HG03060 (cell line): ENCODE measurements around the gene APC2.
"Not testable (repeated sequence)": the region's sequence is repeated elsewhere in the genome, so short reads cannot be mapped to it uniquely, and the experiment has no call there.

ENCODE experiments used
- ATAC-seq: cut with Tn5 transposase; IDR thresholded peaks from one replicate; pipeline ENCODE4 v1.9.1; 2021; ENCODE audit warnings: low read depth, moderate number of reproducible peaks; ENCODE audit not compliant: unreplicated experiment

Gene APC2

DNA sequence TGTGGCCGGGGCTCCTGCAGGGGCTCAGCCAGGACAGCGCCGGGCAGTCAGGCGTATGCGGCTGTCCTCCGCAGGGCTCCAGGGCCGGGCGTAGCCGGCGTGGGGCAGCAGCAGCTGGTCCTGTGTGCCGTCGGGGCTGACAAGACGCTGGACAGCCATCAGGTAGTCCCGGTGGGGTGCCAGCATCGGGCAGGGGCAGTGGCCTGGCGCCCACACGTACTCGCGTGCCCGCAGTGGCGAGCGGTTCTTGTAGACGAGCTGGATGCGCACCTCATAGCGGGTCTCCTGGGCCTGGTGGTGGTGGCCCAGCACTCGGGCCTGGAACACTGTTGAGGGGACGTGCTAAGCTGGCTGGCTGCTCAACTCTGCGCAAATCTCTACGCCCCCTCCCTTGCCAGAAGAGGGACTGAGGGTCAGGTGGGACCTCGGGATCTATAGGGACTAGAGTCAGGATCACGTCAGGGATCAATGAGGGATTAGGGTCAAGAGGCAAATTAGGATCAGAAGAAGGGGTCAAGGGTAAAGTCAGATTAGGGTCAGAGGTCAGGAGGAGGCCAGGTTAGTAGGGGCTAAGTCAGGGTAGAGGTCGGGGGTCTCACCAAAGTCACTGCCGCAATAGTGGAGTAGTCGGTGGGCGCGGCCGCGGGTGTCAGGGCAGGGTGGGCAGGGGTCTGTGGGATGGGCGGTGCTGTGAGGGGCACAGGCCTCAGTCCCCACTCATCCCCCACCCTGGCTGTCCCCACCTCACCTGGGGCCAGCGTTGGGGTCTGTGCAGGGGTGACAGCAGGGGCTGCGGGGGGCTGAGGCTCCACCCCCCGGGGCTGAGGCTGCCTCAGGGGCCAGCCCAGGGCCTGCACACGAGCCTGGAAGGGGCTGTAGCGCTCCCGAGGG is 56.3 kb downstream of the APC2 start:
- no peak for ATAC-seq

DNA sequence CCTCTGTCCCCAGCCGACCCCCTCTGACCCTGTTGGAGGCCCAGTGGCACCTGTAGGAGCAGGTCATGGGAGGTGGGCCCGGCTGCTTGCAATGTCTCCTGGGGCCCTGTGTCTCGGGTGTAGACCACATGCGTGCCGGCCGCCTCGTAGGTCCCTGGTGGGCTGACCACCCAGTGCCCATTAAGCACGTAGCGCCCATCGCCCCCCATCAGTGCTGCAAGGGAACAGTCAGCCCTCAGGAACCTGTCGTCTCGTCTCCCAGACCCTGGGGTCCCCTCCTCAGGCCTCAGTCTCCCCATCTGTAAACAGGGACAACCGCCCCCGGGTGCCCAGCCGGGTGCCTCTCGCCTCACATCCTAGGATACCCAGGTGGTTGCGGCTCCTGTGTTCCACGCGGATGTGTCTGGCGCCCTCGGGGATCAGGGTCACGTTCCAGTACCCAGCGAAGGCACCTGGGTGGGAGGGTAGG is 57.3 kb downstream of the APC2 start:
- ATAC-seq, result no peak

DNA sequence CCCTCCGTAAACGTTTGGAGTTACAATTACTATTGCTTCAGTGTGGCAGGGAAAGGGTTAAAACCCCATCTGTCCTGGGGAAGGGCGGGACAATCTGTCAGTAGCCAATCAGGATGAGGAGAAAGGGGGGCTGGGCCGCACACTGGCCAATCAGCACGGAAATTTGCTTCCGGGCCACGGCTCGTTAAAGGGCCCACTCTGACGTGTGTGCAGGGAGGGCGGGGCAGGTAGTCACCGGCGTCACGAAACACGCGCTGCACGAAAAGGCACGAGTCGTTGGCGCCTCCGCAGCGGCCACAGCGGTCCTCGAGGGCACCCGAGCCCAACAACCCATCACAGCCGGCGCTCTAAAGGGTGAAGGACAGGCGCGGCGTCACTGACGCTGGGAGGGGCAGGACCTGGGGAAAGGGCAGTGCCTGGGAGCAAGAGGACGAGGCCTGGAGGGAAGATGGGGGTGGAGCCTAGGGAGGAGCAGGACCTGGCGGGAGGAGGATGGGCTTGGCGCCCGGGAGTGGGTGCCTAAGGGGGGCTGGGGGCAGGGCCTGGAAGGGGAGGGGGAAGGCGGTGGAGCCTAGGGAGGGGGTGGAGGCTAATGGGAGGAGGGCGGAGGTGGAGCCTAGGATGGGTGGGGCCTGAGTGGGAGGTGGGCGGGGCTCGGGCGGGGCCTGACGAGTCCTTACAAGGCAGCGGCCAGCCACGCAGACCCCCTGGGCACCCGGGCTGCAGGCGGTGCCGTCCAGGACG is 58.0 kb downstream of the APC2 start:
- no peak for ATAC-seq

DNA sequence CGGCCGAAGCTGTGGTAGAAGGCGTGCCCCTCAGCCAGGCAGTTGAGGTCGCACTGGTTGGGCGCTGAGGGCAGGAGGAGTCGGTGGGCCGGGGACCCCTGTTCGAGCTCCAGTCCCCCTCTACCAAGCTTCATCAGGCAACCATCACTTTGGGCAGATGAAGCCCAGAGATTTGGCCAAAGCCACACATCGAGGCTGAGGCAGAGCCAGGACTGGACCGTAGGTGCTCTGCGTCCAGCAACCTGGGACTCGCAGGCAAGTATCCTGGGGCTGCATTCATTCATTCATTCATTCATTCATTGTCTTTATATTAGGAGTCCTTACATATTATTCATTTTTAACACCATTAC is 58.6 kb downstream of the APC2 start:
- no peak for ATAC-seq

DNA sequence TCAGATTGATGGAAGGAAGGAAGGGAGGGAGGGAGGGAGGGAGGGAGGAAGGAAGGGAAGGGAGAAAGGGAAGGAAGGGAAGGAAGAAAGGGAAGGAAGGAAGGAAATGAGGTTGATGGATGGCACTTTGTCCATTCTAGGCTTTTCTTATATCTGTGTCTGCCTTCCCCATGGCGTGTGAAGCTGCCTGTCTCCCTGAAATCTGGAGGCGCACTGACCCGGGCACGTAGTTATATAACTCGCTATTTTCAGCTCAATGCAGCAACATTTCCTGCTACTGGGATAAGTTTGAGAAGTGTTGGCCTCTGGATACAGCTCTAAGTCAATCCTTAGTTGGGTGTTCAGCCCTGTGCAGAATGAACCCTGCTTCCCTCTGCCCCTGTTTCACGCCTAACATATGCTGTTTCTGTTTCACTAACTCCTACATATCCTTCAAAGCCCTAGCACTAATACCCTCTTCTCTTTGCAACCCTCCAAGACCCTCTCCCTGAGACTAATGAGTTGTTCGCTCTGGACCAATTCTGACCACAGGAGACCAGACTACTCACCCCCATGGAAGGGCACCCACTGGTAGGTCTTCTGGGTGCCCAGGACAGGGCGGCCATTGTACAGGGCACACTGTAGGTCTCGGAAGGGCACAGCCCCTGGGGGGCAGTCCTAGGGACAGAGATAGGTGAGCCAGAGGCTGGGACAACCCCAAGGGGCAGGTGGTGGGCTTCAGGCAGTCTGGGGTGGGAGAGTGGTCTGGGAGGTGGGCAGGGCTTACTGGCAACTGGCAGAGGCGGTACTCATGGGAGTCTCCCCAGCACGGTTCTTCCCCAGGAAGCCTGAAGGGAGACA is 59.9 kb downstream of the APC2 start:
- ATAC-seq, result no peak

DNA sequence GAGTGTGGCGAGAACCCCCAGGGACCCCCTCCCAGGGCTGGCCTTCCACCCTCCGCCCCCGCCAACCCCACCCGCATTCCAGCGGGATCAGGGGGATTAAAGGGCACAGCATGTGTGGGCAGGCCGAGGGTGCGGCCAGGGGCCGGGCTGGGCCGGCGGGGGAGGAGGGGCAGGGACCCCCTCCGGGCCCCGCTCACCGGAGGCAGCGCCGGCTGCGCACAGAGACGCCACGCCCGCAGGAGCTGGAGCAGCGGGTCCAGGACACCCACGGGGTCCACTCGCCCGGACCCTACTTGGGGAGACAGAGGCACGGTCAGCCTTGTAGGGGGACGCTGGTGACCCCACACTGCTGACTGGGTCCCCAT is 60.5 kb downstream of the APC2 start:
- no peak for ATAC-seq

DNA sequence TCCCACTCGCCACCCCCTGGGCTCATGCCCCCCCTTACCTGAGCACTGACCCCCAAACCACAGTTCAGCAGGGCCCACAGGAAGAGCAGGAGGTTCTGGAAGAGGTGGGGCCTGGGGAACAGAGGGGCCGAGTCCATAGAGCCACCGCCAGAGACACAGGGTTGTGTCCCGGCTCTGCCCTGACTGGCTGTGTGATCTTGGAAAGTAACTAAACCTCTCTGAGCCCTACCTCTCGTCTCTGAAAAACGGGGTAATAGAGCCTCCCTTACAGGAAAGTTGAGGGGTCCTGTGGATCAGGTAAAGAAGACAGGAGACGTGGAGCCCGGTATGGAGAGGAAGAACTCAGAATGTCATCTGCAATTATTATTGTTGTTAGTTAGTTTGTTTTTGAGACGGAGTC is 60.9 kb downstream of the APC2 start:
- no peak for ATAC-seq

DNA sequence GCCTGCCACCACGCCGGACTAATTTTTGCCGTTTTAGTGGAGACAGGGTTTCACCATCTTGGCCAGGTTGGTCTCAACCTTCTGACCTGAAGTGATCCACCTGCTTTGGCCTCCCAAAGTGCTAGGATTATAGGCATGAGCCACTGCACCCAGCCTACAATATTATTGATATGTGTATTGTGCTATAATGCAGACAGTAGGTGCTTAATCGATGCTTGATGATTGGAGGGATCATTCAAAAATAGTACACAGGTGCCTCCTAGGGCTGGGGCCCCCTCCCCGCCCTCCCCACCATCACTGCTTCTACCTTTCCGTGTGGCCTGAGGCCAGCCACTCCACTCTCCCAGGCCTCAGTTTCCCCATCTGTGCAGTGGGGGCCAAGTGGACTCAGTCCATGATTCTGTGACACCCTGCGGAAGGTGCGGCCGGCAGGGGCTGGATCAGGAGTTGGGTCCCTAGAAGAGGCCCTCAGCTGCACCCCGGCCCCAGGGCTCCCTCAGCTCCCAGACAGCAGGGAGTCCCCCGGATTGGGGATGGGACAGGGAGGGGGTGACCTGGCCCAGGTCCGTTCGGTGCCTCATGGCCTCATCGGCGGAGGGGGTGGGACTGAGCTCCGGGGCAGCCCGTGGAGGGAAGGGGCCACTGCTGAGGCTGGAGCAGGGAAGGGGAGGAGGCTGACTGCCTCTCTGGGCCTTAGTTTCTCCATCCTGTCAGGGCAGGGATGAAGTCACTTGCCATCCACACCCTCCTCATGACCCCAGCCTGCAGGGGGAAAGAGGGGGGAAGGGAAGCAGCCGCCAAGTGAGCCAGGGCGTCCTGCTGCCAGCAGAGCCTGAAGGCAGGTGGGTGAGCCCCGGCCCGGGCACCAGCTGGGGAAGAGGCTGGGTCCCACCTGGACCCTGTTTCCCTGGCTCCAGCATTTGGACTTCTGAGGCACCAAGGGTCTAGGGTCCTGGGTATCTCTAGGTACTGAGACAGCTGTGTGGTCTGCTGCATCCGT is 61.7 kb downstream of the APC2 start:
- no peak for ATAC-seq

DNA sequence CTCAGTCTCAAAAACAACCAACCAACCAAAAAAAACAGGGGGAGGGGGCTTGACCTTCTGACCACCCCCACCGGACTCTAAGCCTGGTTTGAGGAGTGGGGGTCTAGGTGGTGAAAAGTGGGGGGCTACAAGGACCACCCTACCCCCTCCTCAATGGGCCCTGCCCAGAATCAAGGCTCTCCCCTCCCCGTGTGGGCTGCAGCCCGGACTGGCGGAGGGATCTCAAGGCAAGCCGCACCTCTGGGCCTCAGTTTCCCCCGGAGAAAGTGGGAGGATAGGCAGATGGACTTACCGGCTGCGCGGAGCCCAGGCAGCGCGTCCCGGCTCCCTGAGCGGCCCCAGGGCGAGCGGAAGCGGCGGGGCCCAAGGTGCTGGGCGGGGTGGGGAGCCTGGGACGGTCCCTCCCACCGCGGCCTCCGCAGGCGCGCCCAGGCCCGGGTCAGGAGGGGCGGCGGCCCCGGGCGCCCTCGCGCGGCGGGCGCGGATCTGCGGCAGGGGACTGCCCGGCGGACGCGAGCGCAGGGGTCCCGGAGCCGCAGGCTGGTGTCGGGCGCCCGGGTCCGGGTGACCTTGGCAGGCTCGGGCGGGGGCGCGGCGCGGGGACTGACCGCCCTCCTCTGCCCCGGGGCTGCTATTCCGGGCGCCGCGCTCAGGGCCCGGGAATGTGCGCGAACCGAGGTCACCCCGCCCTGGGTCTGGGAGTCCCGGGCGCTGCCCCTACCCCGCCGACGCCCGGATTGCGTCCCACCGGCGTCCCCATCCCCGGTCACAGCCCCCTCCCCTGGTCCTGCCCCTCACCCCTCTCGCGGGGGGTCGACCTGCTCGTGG is 63.0 kb downstream of the APC2 start, which contains the start of gene ADAMTSL5:
Gene ADAMTSL5, minus strand, starts transcription at position 349 of the 828 bp plus-strand sequence. CDS start 2,076 bp downstream, outside the sequence.
- ATAC-seq, result no peak

DNA sequence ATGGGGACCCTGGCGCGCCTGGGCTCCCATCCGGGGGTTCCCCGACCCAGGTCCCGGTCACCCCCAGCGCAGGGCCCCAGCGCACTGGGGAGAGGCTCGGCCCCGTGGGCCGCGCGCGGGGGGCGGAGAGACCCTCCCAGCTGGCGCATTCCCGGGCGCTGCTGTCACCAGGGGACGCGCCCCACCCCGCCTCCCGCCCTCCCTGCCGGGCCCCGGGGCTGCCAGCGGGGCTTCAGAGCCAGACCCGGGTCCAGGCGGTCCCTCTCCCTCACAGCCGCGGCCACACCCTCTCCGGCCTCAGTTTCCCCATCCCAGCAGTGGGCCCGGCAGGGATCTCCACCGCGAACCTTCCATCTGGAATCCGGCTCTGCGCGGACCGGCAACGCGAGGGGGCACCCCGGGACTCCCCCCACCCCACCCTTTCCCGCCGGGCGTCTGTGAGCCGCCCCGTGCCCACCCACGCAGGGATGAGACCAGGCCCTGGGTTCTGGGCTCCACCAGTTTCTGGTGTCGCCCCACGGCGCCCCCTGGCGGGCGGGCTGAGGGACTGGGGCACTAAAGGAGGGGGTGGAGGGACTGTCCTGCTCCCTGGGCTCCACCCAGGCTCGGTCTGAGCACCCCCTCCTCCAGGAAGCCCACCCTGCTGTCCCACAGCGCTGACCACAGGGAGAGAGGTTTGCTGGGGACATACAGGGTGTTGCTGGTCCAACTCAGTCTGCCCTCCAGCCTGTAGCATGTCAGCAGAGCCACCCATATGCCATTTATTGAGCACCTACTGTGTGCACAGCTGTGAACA is 63.8 kb downstream of the APC2 start:
- no peak for ATAC-seq

DNA sequence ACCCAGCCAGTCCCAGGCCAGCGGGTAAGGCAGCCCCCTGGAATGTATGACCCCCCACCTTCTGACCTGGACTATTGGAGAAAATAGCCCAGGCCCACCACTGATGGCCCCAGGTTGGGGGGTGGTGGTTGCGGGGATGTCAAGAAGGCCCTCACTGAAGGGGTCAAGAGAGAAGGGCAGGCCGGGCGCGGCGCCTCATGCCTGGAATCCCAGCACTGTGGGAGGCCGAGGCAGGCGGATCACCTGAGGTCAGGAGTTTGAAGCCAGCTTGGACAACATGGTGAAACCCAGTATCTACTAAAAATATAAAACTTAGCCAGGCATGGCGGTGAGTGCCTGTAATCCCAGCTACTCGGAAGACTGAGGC is 64.4 kb downstream of the APC2 start:
- ATAC-seq, result no peak

DNA sequence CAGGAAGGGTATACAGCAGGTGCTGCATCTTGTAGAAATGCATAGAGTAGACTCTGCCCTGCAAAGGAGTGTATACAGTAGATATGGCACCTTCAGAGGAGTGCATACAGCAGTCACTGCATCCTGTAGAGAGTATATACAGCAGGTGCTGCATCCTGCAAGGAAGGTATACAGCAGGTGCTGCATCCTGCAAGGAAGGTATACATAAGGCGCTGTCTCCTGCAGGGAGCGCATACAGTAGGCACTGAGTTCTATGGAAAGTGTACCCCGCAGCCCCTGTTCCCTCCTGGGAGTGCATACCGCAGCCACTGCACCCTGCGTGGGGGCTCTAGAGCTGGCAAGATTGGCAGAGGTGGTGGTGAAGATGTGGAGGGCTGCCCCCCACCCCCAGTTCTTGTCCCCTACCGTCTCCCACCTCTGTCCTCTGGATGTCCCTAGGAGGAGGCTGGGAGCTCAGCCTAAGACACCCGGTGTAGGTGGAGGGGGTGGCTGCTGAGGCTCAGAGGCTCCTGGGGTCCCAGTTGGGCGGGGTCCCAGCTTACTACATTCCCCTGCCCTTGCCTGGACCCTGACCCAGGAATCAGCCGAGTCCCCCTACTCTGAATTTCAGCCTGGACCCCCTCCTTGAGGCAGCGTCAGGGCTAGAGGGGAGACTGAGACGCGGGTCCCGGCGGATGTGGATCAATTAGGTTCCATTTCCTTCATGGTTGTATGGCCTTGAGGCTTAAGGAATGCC is 65.2 kb downstream of the APC2 start:
- ATAC-seq, result no peak

DNA sequence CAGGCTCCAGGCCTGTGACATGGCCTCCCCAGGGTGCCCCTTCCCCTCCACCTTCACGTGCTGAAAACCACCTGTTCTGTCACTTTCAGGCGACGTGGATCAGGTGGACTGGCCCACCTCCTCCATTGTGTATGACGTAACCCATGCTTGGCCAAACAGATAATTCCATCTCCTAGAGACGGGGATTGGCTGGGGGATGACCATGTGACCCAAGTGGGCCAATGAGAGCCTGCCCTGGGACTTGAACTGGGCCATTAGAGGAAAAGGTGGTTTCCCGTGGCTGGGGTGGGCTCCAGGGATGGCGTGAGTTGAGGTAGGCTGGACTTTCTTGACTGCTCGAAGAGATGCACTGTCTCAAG is 66.5 kb downstream of the APC2 start:
- no peak for ATAC-seq

DNA sequence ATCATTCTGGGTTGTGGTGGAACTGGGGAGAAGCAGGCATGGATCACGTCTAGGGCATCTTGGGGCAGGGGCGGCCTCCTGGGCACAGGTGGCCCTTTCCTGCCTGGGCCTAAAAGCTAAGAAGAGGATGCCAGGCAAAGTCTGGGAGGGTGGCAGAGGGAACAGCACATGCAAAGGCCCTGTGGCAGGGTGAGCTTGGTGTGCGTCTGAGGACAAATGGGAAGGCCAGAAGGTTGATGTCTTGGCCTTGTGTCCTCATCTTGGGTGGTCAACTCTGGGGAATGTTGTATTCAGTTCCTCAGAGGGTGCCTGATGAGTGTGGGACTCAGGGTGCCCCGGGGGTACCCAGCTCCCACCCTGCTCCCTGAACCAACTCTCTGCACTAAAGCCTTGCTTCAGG is 68.5 kb downstream of the APC2 start:
- ATAC-seq, result no peak

DNA sequence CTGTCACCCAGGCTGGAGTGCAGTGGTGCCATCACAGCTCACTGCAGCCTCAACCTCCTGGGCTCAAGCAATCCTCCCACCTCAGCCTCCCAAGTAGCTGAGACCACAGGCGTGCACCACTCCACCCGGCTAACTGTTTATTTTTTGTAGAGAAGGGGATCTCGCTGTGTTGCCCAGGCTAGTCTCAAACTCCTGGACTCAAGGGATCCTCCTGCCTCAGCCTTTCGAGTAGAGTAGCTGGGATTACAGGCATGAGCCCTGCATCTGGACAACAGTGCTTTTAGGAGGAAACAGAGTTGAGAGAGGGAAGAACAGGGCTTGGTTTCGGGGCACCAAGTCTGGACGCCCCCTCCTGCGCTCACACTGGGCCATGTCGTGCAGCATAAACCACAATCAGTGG is 69.9 kb downstream of the APC2 start:
- ATAC-seq, result not testable (repeated sequence)

DNA sequence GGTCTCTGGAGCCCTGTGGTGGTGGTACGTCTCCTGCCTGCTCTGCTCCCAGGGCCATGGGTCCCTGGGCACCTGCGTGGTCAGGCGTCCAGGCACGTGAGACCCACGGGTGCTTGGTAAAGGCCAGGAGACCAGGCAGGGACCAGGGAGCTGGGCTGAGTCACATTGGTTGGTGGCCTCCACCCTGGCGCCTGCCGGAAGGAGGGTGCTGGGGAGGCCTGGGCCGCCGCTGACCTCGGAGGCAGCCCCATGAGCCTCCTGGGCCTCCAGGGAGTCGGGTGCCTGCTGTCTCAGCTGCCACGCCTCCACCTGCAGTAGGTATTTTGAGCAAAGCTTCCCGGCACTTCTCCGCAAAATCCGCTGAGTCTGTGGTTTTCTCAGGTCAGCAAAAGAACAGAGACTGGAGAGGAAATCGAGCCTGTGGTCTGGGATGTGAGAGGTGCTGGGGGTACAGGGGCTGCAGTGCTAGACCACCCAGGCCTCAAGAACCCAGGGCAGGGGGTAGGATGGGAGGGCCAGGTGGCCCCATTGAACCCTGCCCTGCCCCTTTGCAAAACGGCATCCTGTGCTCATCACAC is 70.4 kb downstream of the APC2 start:
- ATAC-seq, result no peak

DNA sequence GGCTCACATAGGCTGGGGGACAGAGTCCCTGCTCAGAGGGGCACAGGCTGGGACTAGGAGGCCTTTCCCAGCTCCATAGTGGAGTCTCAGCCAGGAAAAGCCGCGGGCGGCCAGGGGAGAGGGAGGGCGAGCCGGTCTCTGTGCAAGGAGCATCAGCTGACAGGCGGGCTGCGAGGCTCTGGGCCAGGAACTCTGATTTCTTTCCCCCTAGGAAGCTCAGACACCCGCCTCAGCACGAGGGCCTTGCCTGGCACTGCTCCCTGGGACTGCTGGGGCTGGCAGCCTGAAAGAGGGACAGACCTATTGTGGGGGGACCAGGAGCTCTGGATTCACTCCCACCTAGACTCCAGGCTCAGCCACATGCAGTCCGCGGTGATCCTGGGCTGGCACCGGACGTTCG is 71.7 kb downstream of the APC2 start:
- no peak for ATAC-seq
